GM12878 (cell line): ENCODE measurements around the gene CAMK2G. TPM values are rescaled to one million over a fixed set of nuclear protein-coding genes. Genes with fewer than 3 reads are reported as not detected.

Experiments used
- CBFB ChIP-seq: IDR thresholded peaks from 2 replicates; pipeline ENCODE4 v1.6.1; 2016; ENCODE audit warnings: antibody characterized with exemption, low read depth
- CBX3 ChIP-seq: fragments of 200-600 bp; sonication (generic); IDR thresholded peaks from 2 replicates; pipeline ENCODE4 v1.6.1; 2016; ENCODE audit warnings: low read depth, borderline replicate concordance
- CEBPB ChIP-seq, 2 experiments: fragments of 150-350 bp in 1 of 2; IDR thresholded peaks; 2 replicates each; pipeline ENCODE4 v1.6.1; 2012 to 2014; ENCODE audit warnings: low read depth in 2 of 2, low read length in 2 of 2, borderline replicate concordance in 1 of 2, inconsistent platforms in 1 of 2
- CREM ChIP-seq: IDR thresholded peaks from 2 replicates; pipeline ENCODE4 v1.6.1; 2014; ENCODE audit warnings: antibody characterized with exemption, low read depth
- DPF2 ChIP-seq: fragments of 450-650 bp; IDR thresholded peaks from 2 replicates; pipeline ENCODE4 v1.6.1; 2017; ENCODE audit warnings: mild to moderate bottlenecking
- GABPA ChIP-seq: IDR thresholded peaks from 2 replicates; pipeline ENCODE4 v1.6.1; 2014; ENCODE audit warnings: antibody characterized with exemption, low read depth, mild to moderate bottlenecking, inconsistent platforms
- HCFC1 ChIP-seq: fragments of 150-350 bp; IDR thresholded peaks from 2 replicates; pipeline ENCODE4 v1.6.1; 2014; ENCODE audit warnings: low read length
- HDGF ChIP-seq: fragments of 450-650 bp; IDR thresholded peaks from 2 replicates; pipeline ENCODE4 v1.6.1; 2016; ENCODE audit warnings: antibody characterized with exemption
- MEF2B ChIP-seq: fragments of 450-650 bp; IDR thresholded peaks from 2 replicates; pipeline ENCODE4 v1.6.1; 2018; ENCODE audit warnings: mild to moderate bottlenecking, moderate library complexity; ENCODE audit not compliant: partially characterized antibody, poor library complexity, severe bottlenecking
- MXI1 ChIP-seq: fragments of 150-350 bp; IDR thresholded peaks from 2 replicates; pipeline ENCODE4 v1.6.1; 2011; ENCODE audit warnings: low read depth, mild to moderate bottlenecking, inconsistent platforms, low read length, improper control_type of control experiment
- PAX5 ChIP-seq: IDR thresholded peaks from 2 replicates; pipeline ENCODE4 v1.6.1; 2011; ENCODE audit warnings: low read depth, low read length, borderline replicate concordance
- PML ChIP-seq: IDR thresholded peaks from 2 replicates; pipeline ENCODE4 v1.6.1; 2012; ENCODE audit warnings: low read length, inconsistent platforms
- POLR2AphosphoS2 ChIP-seq: IDR thresholded peaks from 2 replicates; pipeline ENCODE4 v1.6.1; 2011; ENCODE audit warnings: low read depth, mild to moderate bottlenecking, low read length, improper control_type of control experiment, moderate library complexity
- POU2F2 ChIP-seq: IDR thresholded peaks from 3 replicates; pipeline ENCODE4 v1.6.1; 2011; ENCODE audit warnings: low read depth, mild to moderate bottlenecking, low read length, borderline replicate concordance
- RELA ChIP-seq: fragments of 450-650 bp; IDR thresholded peaks from 2 replicates; pipeline ENCODE4 v1.8.0; 2014; ENCODE audit warnings: borderline replicate concordance; ENCODE audit not compliant: partially characterized antibody
- SIX5 ChIP-seq: IDR thresholded peaks from 2 replicates; pipeline ENCODE4 v1.6.1; 2011; ENCODE audit warnings: mild to moderate bottlenecking, low read depth, low read length, moderate library complexity; ENCODE audit not compliant: severe bottlenecking
- SUPT20H ChIP-seq: IDR thresholded peaks from 2 replicates; pipeline ENCODE4 v1.6.1; 2011; ENCODE audit warnings: low read depth, mild to moderate bottlenecking, low read length, moderate library complexity, borderline replicate concordance; ENCODE audit not compliant: control insufficient read depth
- ZNF217 ChIP-seq: fragments of 450-650 bp; IDR thresholded peaks from 2 replicates; pipeline ENCODE4 v1.6.1; 2017; ENCODE audit warnings: antibody characterized with exemption, mild to moderate bottlenecking
- ZNF274 ChIP-seq: IDR thresholded peaks from one replicate; pipeline ENCODE4 v1.8.0; 2011; ENCODE audit not compliant: insufficient read length, insufficient read depth
- ZZZ3 ChIP-seq: IDR thresholded peaks from 2 replicates; pipeline ENCODE4 v1.6.1; 2011; ENCODE audit warnings: low read depth; ENCODE audit not compliant: control insufficient read depth, insufficient read length
- polyA plus RNA-seq, 11 experiments: library from polyadenylated mRNA; depleted of rRNA in 4 of 11; unstranded in 6 of 11; stranded (reverse) in 5 of 11; fragments of >200 nt; fragmentation: Nextera tagmentation in 4 of 11; fragmentation: Illumina TruSeq in 1 of 11; extraction: Ambion mirVana in 4 of 11; extraction: Trizol in 1 of 11; gene quantifications; 1 replicate in 1 of 11; 2 replicates in 10 of 11; pipeline versions ENCODE4 v1.2.1 to v1.2.3, GENCODE V29; 2011 to 2016; ENCODE audit warnings: inconsistent platforms in 2 of 11, missing spikeins in 2 of 11, low read depth in 1 of 11
- total RNA-seq, 4 experiments: library from RNA; depleted of rRNA in 3 of 4; stranded (reverse); fragments of >200 nt in 3 of 4; fragmentation: Illumina TruSeq in 1 of 4; extraction: Trizol in 1 of 4; gene quantifications; 2 replicates each; pipeline versions ENCODE4 v1.2.1 to v1.2.3, GENCODE V29; 2013 to 2021
- TF ChIP-seq, protein P1 (sequence below): fragments of 450-650 bp; formaldehyde crosslinking; IDR thresholded peaks from 2 replicates; pipeline ENCODE4 v1.4.0; 2020; ENCODE audit warnings: mild to moderate bottlenecking, moderate library complexity
- TF ChIP-seq, protein P2 (sequence below): IDR thresholded peaks from 2 replicates; pipeline ENCODE4 v1.6.1; 2012; ENCODE audit warnings: low read length, inconsistent platforms
- TF ChIP-seq, protein P3 (sequence below): IDR thresholded peaks from 2 replicates; pipeline ENCODE4 v1.6.1; 2011; ENCODE audit warnings: borderline replicate concordance, low read depth, mild to moderate bottlenecking, moderate library complexity, low read length; ENCODE audit not compliant: insufficient read depth, poor library complexity, severe bottlenecking

The CAMK2G gene
- total and polyA plus RNA-seq, 10 of the 15 experiments (the other 5 are each of a cell fraction or from before 2014, with no cell fraction given): 5.5 to 24.3 (median 16.9) TPM

DNA sequence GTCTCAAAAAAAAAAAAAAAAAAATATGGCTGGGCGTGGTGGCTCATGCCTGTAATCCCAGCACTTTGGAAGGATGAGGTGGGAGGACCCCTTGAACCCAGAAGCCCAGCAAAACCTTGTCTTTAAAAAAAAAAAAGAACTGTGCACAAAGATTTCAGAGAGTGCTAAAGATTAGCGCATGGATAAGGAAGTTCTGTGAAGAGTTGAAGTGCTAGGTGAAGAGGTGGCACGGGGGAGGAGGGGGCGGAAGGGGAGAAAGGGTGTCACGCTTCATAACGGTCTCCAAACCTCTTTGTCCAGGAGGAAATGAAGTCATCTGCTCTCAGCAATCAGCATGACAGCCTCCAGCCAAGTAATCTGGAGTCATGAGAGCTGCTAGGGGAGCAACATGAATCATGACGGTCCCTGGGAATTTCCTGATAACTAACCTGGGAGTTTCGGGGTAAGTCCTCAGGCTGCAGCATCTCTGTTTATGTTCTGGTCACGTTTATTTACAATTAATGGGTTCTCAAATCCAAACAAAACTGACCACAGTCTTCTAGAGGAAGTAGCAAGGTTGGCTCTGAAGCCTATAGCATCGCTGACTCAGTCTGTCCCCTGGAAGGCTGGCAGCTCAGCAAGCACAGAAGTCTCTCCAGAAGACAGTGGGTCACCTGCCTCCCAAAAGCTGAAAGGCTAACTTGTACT lies 34.6 kb upstream of the CAMK2G start (continued):
- TF ChIP-seq, protein P1, sequence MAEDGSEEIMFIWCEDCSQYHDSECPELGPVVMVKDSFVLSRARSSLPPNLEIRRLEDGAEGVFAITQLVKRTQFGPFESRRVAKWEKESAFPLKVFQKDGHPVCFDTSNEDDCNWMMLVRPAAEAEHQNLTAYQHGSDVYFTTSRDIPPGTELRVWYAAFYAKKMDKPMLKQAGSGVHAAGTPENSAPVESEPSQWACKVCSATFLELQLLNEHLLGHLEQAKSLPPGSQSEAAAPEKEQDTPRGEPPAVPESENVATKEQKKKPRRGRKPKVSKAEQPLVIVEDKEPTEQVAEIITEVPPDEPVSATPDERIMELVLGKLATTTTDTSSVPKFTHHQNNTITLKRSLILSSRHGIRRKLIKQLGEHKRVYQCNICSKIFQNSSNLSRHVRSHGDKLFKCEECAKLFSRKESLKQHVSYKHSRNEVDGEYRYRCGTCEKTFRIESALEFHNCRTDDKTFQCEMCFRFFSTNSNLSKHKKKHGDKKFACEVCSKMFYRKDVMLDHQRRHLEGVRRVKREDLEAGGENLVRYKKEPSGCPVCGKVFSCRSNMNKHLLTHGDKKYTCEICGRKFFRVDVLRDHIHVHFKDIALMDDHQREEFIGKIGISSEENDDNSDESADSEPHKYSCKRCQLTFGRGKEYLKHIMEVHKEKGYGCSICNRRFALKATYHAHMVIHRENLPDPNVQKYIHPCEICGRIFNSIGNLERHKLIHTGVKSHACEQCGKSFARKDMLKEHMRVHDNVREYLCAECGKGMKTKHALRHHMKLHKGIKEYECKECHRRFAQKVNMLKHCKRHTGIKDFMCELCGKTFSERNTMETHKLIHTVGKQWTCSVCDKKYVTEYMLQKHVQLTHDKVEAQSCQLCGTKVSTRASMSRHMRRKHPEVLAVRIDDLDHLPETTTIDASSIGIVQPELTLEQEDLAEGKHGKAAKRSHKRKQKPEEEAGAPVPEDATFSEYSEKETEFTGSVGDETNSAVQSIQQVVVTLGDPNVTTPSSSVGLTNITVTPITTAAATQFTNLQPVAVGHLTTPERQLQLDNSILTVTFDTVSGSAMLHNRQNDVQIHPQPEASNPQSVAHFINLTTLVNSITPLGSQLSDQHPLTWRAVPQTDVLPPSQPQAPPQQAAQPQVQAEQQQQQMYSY (CRISPR knock-in tag): no peak
- no peak for TF ChIP-seq RELA
- no peak for TF ChIP-seq SUPT20H
- no peak for TF ChIP-seq ZNF217
- no peak for TF ChIP-seq ZNF274
- TF ChIP-seq CREM: peak; percentile 83
- peak; percentile 73 for TF ChIP-seq MEF2B
- TF ChIP-seq, protein P2, sequence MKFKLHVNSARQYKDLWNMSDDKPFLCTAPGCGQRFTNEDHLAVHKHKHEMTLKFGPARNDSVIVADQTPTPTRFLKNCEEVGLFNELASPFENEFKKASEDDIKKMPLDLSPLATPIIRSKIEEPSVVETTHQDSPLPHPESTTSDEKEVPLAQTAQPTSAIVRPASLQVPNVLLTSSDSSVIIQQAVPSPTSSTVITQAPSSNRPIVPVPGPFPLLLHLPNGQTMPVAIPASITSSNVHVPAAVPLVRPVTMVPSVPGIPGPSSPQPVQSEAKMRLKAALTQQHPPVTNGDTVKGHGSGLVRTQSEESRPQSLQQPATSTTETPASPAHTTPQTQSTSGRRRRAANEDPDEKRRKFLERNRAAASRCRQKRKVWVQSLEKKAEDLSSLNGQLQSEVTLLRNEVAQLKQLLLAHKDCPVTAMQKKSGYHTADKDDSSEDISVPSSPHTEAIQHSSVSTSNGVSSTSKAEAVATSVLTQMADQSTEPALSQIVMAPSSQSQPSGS: no peak; the same call in 1 of the 2 replicates
- TF ChIP-seq MXI1: no peak
- TF ChIP-seq POLR2AphosphoS2: no peak
- no peak for TF ChIP-seq PAX5
- no peak for TF ChIP-seq HDGF
- no peak for TF ChIP-seq CBX3
- TF ChIP-seq, protein P3, sequence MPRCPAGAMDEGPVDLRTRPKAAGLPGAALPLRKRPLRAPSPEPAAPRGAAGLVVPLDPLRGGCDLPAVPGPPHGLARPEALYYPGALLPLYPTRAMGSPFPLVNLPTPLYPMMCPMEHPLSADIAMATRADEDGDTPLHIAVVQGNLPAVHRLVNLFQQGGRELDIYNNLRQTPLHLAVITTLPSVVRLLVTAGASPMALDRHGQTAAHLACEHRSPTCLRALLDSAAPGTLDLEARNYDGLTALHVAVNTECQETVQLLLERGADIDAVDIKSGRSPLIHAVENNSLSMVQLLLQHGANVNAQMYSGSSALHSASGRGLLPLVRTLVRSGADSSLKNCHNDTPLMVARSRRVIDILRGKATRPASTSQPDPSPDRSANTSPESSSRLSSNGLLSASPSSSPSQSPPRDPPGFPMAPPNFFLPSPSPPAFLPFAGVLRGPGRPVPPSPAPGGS: peak; percentile 84
- peak; percentile 48; the same call in 1 of the 2 replicates for TF ChIP-seq DPF2
- TF ChIP-seq HCFC1: no peak
- no peak for TF ChIP-seq PML
- peak; percentile 71; the same call in 1 of the 2 replicates for TF ChIP-seq CBFB
- no peak for TF ChIP-seq POU2F2
- TF ChIP-seq CEBPB (IDR thresholded peaks at IDR 0.05; ENCODE audit: borderline replicate concordance in 1 of 2, low read depth in 2 of 2, low read length in 2 of 2): no peak
- no peak for TF ChIP-seq SIX5
- TF ChIP-seq ZZZ3: no peak
- 0 out of 2 replicates have a peak, but pooled peaks have one; percentile 62 for TF ChIP-seq GABPA
